ENCODE measurements around the gene SLF2. TPM values are rescaled to one million over a fixed set of nuclear protein-coding genes. Genes with fewer than 3 reads are reported as not detected.
"Not testable (repeated sequence)": the region's sequence is repeated elsewhere in the genome, so short reads cannot be mapped to it uniquely, and the experiment has no call there.

SLF2 gene
- total RNA-seq, 2 experiments from 2014 or later: 29.0 to 31.9 TPM

- ATAC-seq: no peak
- ChIA-PET POLR2A (no interaction called here), CTCF (no interaction called here)
Observed at GRCh38 chr10:100883312-100883821, 29.4 kb upstream of the SLF2 start.

GRCh38 chr10:100885611-100886010 is 27.2 kb upstream of the SLF2 start:
- H3K27ac Mint-ChIP-seq, POLR2A ChIA-PET: not testable (repeated sequence)

More at GRCh38 chr10:100883312-100883821, 29.4 kb upstream of the SLF2 start:
- DNase-seq: no peak
- TF ChIP-seq, protein P1, sequence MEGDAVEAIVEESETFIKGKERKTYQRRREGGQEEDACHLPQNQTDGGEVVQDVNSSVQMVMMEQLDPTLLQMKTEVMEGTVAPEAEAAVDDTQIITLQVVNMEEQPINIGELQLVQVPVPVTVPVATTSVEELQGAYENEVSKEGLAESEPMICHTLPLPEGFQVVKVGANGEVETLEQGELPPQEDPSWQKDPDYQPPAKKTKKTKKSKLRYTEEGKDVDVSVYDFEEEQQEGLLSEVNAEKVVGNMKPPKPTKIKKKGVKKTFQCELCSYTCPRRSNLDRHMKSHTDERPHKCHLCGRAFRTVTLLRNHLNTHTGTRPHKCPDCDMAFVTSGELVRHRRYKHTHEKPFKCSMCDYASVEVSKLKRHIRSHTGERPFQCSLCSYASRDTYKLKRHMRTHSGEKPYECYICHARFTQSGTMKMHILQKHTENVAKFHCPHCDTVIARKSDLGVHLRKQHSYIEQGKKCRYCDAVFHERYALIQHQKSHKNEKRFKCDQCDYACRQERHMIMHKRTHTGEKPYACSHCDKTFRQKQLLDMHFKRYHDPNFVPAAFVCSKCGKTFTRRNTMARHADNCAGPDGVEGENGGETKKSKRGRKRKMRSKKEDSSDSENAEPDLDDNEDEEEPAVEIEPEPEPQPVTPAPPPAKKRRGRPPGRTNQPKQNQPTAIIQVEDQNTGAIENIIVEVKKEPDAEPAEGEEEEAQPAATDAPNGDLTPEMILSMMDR (IDR thresholded peaks at IDR 0.05): no peak
- Mint-ChIP-seq H3K4me1 (ENCODE audit: low read depth) (no peaks in the 10 kb centered on the region), H3K9me3 (no peaks in the 10 kb centered on the region), H3K36me3 (ENCODE audit: low read depth) (no peaks in the 10 kb centered on the region), H3K4me3 (no peak overlapping the region), H3K27ac (no peak overlapping the region), H3K27me3 (no peaks in the 10 kb centered on the region)
- intact Hi-C loops (cut with micrococcal nuclease): no loop called here

GRCh38 chr10:100886091-100886490 is 26.7 kb upstream of the SLF2 start:
- DNase-seq (no peak), ATAC-seq (no peak)
- no peaks in the 10 kb centered on the region for H3K9me3 Mint-ChIP-seq
- intact Hi-C loops (cut with micrococcal nuclease): no loop called here
- H3K4me1 Mint-ChIP-seq (ENCODE audit: low read depth): no peaks in the 10 kb centered on the region
- no peak overlapping the region for H3K4me3 Mint-ChIP-seq
- ChIA-PET CTCF (interaction anchor here (0.8 to 1.2 kb wide), 2 partner anchors 11 to 324 kb away, joined by 3 to 4 read pairs; no protein-coding TSS in a partner anchor), POLR2A (no interaction called here)
- no peaks in the 10 kb centered on the region for H3K36me3 Mint-ChIP-seq (ENCODE audit: low read depth)
- H3K27ac Mint-ChIP-seq: no peak overlapping the region
- peaks cover 6% of the 10 kb centered on the region for H3K27me3 Mint-ChIP-seq
- TF ChIP-seq, protein P1 (IDR thresholded peaks at IDR 0.05): no peak

More at GRCh38 chr10:100885611-100886010, 27.2 kb upstream of the SLF2 start:
- CTCF ChIA-PET: interaction anchor here (0.8 to 1.2 kb wide), 2 partner anchors 12 to 323 kb away, joined by 3 to 4 read pairs; no protein-coding TSS in a partner anchor
- intact Hi-C loops (cut with micrococcal nuclease); H3K4me1 Mint-ChIP-seq (ENCODE audit: low read depth); H3K27me3 Mint-ChIP-seq; ATAC-seq; H3K36me3 Mint-ChIP-seq (ENCODE audit: low read depth); H3K4me3 Mint-ChIP-seq; H3K9me3 Mint-ChIP-seq; DNase-seq: not testable (repeated sequence)

DNA sequence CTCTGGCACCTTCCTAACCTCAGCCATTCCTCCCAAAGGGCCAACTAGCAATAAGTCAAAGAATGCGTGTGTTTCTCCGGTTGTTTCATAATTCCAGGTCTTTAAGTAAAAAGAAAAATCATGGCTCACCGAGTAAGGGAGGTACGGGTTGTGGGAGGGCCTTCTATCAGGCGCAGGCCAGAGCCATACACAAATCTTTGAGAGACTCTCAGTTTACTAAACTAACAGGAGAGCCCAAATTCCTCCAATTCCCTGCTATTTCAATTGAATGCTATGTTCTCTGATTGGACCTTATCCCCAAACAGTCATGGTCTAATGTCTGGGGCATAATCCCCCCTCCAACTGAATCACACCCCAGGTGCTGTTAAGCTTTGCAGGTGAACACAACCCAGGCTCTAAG is 26.2 kb upstream of the SLF2 start:
- POLR2A ChIA-PET: no interaction called here
- Mint-ChIP-seq H3K4me1 (ENCODE audit: low read depth) (no peaks in the 10 kb centered on the region), H3K36me3 (ENCODE audit: low read depth) (no peaks in the 10 kb centered on the region), H3K27me3 (peaks cover 6% of the 10 kb centered on the region), H3K27ac (no peak overlapping the region), H3K9me3 (no peaks in the 10 kb centered on the region), H3K4me3 (no peak overlapping the region)
- ATAC-seq (no peak), DNase-seq (no peak)
- intact Hi-C loops (cut with micrococcal nuclease): no loop called here
- CTCF ChIA-PET: interaction anchor here (1.0 kb wide), 1 partner anchor 14 kb away, joined by 4 read pairs; no protein-coding TSS in a partner anchor
- TF ChIP-seq, protein P1 (IDR thresholded peaks at IDR 0.05): no peak

DNA sequence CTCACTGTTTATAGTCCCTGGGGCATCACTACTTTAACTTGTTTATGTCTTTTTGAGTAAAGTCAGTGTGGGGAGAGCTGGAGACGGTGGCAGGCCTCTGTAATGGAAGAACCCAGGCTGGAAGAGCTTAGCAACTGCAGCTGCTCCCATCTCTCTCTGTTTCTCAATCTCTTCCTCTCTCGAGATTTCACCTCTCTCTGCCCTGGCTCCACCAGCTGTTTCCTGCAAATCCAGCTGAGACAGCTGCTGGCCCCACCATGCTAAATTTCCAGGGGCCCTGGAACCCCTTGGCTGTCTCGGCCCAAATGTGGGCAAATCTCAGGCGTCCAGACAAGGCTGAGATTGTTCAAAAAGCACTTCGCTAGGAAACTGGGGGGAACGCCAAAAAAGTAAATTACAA is 25.8 kb upstream of the SLF2 start:
- CTCF ChIA-PET: interaction anchor here (1.0 kb wide), 1 partner anchor 14 kb away, joined by 4 read pairs; no protein-coding TSS in a partner anchor
- H3K36me3 Mint-ChIP-seq (ENCODE audit: low read depth): no peaks in the 10 kb centered on the region
- H3K4me3 Mint-ChIP-seq: no peak overlapping the region
- ATAC-seq (no peak), DNase-seq (no peak)
- H3K27ac Mint-ChIP-seq: no peak overlapping the region
- TF ChIP-seq, protein P1 (IDR thresholded peaks at IDR 0.05): no peak
- intact Hi-C loops (cut with micrococcal nuclease): no loop called here
- POLR2A ChIA-PET: no interaction called here
- peaks cover 6% of the 10 kb centered on the region for H3K27me3 Mint-ChIP-seq
- H3K4me1 Mint-ChIP-seq (ENCODE audit: low read depth): no peaks in the 10 kb centered on the region
- no peaks in the 10 kb centered on the region for H3K9me3 Mint-ChIP-seq

All from activated CD8-positive, alpha-beta T cell treated with anti-CD3 and anti-CD28 coated beads for 36 hours (primary cell).